Testis (tissue), 3 donors: Measurements from ENCODE around the gene LRIG1. TPM values are rescaled to one million over a fixed set of nuclear protein-coding genes. Genes with fewer than 3 reads are reported as not detected.

Experiments used
- DNase-seq: peaks from one replicate; pipeline ENCODE4 v3.0.0-alpha.2; 2019
- H3K27ac ChIP-seq, 2 donors: fragments of 200-600 bp; sonication (generic); one replicate each; pipeline ENCODE4 v1.5.1; 2019
- H3K27me3 ChIP-seq: fragments of 200-600 bp; sonication (generic); one replicate; pipeline ENCODE4 v1.5.1; 2019
- H3K36me3 ChIP-seq: fragments of 200-600 bp; sonication (generic); one replicate; pipeline ENCODE4 v1.5.1; 2017; ENCODE audit warnings: low read depth; ENCODE audit errors: missing control alignments
- H3K4me1 ChIP-seq: fragments of 200-600 bp; sonication (generic); one replicate; pipeline ENCODE4 v1.5.1; 2019
- H3K4me3 ChIP-seq, 2 donors: fragments of 200-600 bp; sonication (generic); one replicate each; pipeline ENCODE4 v1.5.1; 2017 to 2019
- H3K9me3 ChIP-seq: fragments of 200-600 bp; sonication (generic); one replicate; pipeline ENCODE4 v1.5.1; 2017
- POLR2A ChIP-seq: fragments of 450-650 bp; IDR thresholded peaks from one replicate; pipeline ENCODE4 v1.6.1; 2017; ENCODE audit warnings: antibody characterized with exemption, mild to moderate bottlenecking, moderate library complexity
- WGBS, 2 donors: methylation state at CpG; one replicate each; pipeline ENCODE4 v1.1.5; 2018; 5-methylcytosine and 5-hydroxymethylcytosine counted together
- intact Hi-C: fragments of 100-400 bp; cut with DNase I; formaldehyde crosslinking; loops from one replicate; pipeline ENCODE4 v1.15.1; 2023; ENCODE audit warnings: low total_unique reads
- polyA plus RNA-seq: library from polyadenylated mRNA; stranded (reverse); fragments of 350-450 nt; fragmentation: Illumina TruSeq; extraction: RNeasy Lipid Tissue Mini Kit (QIAGEN cat#74804); gene quantifications from one replicate; pipeline ENCODE4 v1.2.3, GENCODE V29; 2014; ENCODE audit warnings: low read depth, low replicate concordance; ENCODE audit not compliant: insufficient read depth
- total RNA-seq, 2 donors: library from RNA; depleted of rRNA; stranded (reverse); fragments of >200 nt; gene quantifications; one replicate each; pipeline ENCODE4 v1.2.3, GENCODE V29; 2016
- TF ChIP-seq, protein P1 (sequence below), 3 experiments: fragments of 450-650 bp in 2 of 3; fragments of 200-600 bp in 1 of 3; sonication (generic) in 1 of 3; IDR thresholded peaks; one replicate each; pipeline ENCODE4 v1.5.1; 2016 to 2019; ENCODE audit warnings: antibody characterized with exemption in 3 of 3, mild to moderate bottlenecking in 2 of 3, moderate library complexity in 1 of 3

Gene LRIG1
- total and polyA plus RNA-seq, 3 donors from 2014 or later, result 62.7 to 107 (median 77.9) TPM

GRCh38 chr3:66454464-66454859 lies 46.4 kb downstream of the LRIG1 start:
- peaks cover 40% of the 10 kb centered on the region for H3K4me1 ChIP-seq
- intact Hi-C loops, result no loop called here

DNA sequence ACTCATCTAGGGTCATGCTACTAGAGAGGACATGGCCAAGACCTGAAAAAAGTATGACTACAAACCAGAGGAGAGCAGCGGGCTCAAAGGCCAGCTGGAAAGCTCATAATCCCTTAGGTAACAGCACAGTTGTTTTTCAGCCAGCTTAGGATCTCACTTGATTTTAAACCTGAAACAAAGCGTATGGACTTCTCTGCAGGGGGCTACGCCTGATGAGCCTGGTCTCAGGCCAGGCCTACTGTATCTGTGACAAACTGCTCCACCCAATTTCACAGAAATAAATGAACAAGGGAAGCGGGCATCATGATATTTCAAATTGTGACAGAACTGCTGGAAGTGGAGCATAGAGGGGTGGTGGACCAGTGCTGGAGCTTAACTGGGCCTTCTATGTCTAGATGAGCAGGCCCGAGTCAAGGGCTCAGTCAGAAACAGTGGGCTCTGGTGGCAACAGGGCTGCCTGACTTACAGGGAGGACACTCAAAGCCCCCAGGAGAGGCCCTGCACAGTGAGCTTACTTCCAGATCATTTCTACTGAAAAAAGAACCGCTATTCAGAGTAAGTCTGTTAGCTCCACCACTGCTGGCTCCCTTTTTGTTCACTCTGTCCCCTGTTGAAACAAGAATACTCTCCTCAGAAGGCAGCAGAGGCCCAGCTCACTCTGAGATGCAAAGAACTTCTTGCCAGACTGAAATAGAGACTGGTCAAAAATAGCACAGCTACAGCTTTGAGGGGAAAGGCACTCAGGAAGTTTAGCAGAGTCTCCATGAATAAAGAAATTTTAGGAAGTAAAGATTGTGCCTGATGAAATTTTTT lies 47.0 kb downstream of the LRIG1 start:
- intact Hi-C loops, result no loop called here

More at GRCh38 chr3:66454464-66454859, 46.4 kb downstream of the LRIG1 start:
- H3K27me3 ChIP-seq, result no peaks in the 10 kb centered on the region
- TF ChIP-seq, protein P1, sequence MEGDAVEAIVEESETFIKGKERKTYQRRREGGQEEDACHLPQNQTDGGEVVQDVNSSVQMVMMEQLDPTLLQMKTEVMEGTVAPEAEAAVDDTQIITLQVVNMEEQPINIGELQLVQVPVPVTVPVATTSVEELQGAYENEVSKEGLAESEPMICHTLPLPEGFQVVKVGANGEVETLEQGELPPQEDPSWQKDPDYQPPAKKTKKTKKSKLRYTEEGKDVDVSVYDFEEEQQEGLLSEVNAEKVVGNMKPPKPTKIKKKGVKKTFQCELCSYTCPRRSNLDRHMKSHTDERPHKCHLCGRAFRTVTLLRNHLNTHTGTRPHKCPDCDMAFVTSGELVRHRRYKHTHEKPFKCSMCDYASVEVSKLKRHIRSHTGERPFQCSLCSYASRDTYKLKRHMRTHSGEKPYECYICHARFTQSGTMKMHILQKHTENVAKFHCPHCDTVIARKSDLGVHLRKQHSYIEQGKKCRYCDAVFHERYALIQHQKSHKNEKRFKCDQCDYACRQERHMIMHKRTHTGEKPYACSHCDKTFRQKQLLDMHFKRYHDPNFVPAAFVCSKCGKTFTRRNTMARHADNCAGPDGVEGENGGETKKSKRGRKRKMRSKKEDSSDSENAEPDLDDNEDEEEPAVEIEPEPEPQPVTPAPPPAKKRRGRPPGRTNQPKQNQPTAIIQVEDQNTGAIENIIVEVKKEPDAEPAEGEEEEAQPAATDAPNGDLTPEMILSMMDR (IDR thresholded peaks at IDR 0.05), result no peak
- TF ChIP-seq POLR2A, result no peak
- no peak for DNase-seq
- no peaks in the 10 kb centered on the region for H3K36me3 ChIP-seq
- no peak overlapping the region for H3K4me3 ChIP-seq
- peak overlapping the region; percentile 7 to 68 for H3K27ac ChIP-seq
- H3K9me3 ChIP-seq, result no peaks in the 10 kb centered on the region
- WGBS, 2 donors, result 74 to 79% methylated on average over 8 of the region's 8 CpGs

GRCh38 chr3:66452303-66453011 lies 48.4 kb downstream of the LRIG1 start:
- Histone ChIP-seq H3K4me3 (no peak overlapping the region), H3K27ac (peak overlapping the region; percentile 22 to 68), H3K27me3 (no peaks in the 10 kb centered on the region), H3K4me1 (peaks cover 40% of the 10 kb centered on the region), H3K9me3 (no peaks in the 10 kb centered on the region), H3K36me3 (no peaks in the 10 kb centered on the region)
- 51 to 53% methylated on average over 7 of the region's 7 CpGs for WGBS, 2 donors
- no peak for TF ChIP-seq POLR2A
- TF ChIP-seq, protein P1 (IDR thresholded peaks at IDR 0.05), result no peak
- peak; percentile 43 for DNase-seq
- intact Hi-C loops, result no loop called here

More for the DNA sequence above, 47.0 kb downstream of the LRIG1 start:
- no peak overlapping the region for H3K4me3 ChIP-seq
- no peaks in the 10 kb centered on the region for H3K27me3 ChIP-seq
- H3K4me1 ChIP-seq, result peaks cover 40% of the 10 kb centered on the region
- peak overlapping the region; percentile 7 to 68 for H3K27ac ChIP-seq
- 78 to 79% methylated on average over 6 of the region's 6 CpGs for WGBS, 2 donors
- H3K9me3 ChIP-seq, result no peaks in the 10 kb centered on the region
- no peaks in the 10 kb centered on the region for H3K36me3 ChIP-seq
- TF ChIP-seq, protein P1 (IDR thresholded peaks at IDR 0.05), result no peak
- DNase-seq, result no peak

GRCh38 chr3:66451766-66452165 lies 49.1 kb downstream of the LRIG1 start:
- H3K4me1 ChIP-seq, result peaks cover 40% of the 10 kb centered on the region
- peak overlapping the region; percentile 41 to 68 for H3K27ac ChIP-seq
- intact Hi-C loops, result no loop called here
- WGBS, 2 donors, result 55 to 64% methylated on average over 6 of the region's 6 CpGs
- TF ChIP-seq, protein P1 (IDR thresholded peaks at IDR 0.05), result no peak
- TF ChIP-seq POLR2A, result no peak
- H3K4me3 ChIP-seq, result no peak overlapping the region
- no peaks in the 10 kb centered on the region for H3K27me3 ChIP-seq
- no peak for DNase-seq
- no peaks in the 10 kb centered on the region for H3K36me3 ChIP-seq
- H3K9me3 ChIP-seq, result no peaks in the 10 kb centered on the region
